NAMALWA (cell line): ENCODE data around the gene KCTD7.
A peak's percentile ranks its signal among the peaks of the same experiment; 100 is the strongest.
"Not testable (repeated sequence)": the region's sequence is repeated elsewhere in the genome, so short reads cannot be mapped to it uniquely, and the experiment has no call there.

Experiments
- DNase-seq: peaks from one replicate; pipeline ENCODE4 v3.0.0-alpha.2; 2015; ENCODE audit warnings: low spot score

KCTD7 gene

GRCh38 chr7:66628361-66629221 lies at the start of gene KCTD7:
TSS of gene KCTD7 (plus strand) at chr7:66628881. CDS start at chr7:66629065, 184 bp downstream.
- peak; percentile 98 for DNase-seq

GRCh38 chr7:66580380-66580779 lies 48.3 kb upstream of the KCTD7 start:
- DNase-seq: not testable (repeated sequence)

- DNase-seq: not testable (repeated sequence)
Observed at GRCh38 chr7:66582816-66583489, 45.7 kb upstream of the KCTD7 start.

GRCh38 chr7:66583490-66584110 lies 45.1 kb upstream of the KCTD7 start:
- DNase-seq: no peak

- no peak for DNase-seq
Observed at GRCh38 chr7:66586181-66586580, 42.5 kb upstream of the KCTD7 start.

- not testable (repeated sequence) for DNase-seq
Observed at GRCh38 chr7:66588226-66588625, 40.5 kb upstream of the KCTD7 start.

- DNase-seq: not testable (repeated sequence)
Observed at GRCh38 chr7:66588856-66589570, 39.7 kb upstream of the KCTD7 start.

- not testable (repeated sequence) for DNase-seq
Observed at GRCh38 chr7:66590302-66591057, 38.2 kb upstream of the KCTD7 start.

GRCh38 chr7:66591058-66591798 lies 37.5 kb upstream of the KCTD7 start:
- not testable (repeated sequence) for DNase-seq

- peak; percentile 97 for DNase-seq
Observed at GRCh38 chr7:66591799-66592596, 36.7 kb upstream of the KCTD7 start.

GRCh38 chr7:66592597-66593146 lies 36.0 kb upstream of the KCTD7 start:
- not testable (repeated sequence) for DNase-seq

- DNase-seq: not testable (repeated sequence)
Observed at GRCh38 chr7:66594082-66594481, 34.6 kb upstream of the KCTD7 start.

GRCh38 chr7:66597461-66597860 lies 31.2 kb upstream of the KCTD7 start:
- no peak for DNase-seq

GRCh38 chr7:66602159-66602558 lies 26.5 kb upstream of the KCTD7 start:
- DNase-seq: no peak

- no peak for DNase-seq
Observed at GRCh38 chr7:66604198-66604597, 24.5 kb upstream of the KCTD7 start.

GRCh38 chr7:66606540-66607291 lies 22.0 kb upstream of the KCTD7 start:
- not testable (repeated sequence) for DNase-seq

GRCh38 chr7:66609176-66609575 lies 19.5 kb upstream of the KCTD7 start:
- DNase-seq: no peak

- DNase-seq: not testable (repeated sequence)
Observed at GRCh38 chr7:66614596-66614995, 14.1 kb upstream of the KCTD7 start.

GRCh38 chr7:66615699-66616098 lies 13.0 kb upstream of the KCTD7 start:
- no peak for DNase-seq
